Activated naive CD8-positive, alpha-beta T cell (primary cell): Measurements from ENCODE around the gene CYP24A1.

Source experiments
- H3K27ac Mint-ChIP-seq: one replicate; pipeline ENCODE4 v1.8.0; 2021; ENCODE audit warnings: mixed read lengths
- H3K27me3 Mint-ChIP-seq: one replicate; pipeline ENCODE4 v1.8.0; 2021; ENCODE audit warnings: mixed read lengths
- H3K36me3 Mint-ChIP-seq: one replicate; pipeline ENCODE4 v1.8.0; 2021; ENCODE audit warnings: mixed read lengths
- H3K4me1 Mint-ChIP-seq: one replicate; pipeline ENCODE4 v1.8.0; 2021; ENCODE audit warnings: low read depth, mixed read lengths
- H3K4me3 Mint-ChIP-seq: one replicate; pipeline ENCODE4 v1.8.0; 2021; ENCODE audit warnings: mild to moderate bottlenecking, mixed read lengths
- H3K9me3 Mint-ChIP-seq: one replicate; pipeline ENCODE4 v1.8.0; 2021; ENCODE audit warnings: low read depth, mixed read lengths

The CYP24A1 gene

GRCh38 chr20:54173653-54174456, at the start of gene CYP24A1:
Gene CYP24A1, minus strand, starts transcription at chr20:54173986. Its CDS starts 407 bp downstream, at chr20:54173579.
- no peak within 1 kb of the TSS for H3K27ac Mint-ChIP-seq
- H3K36me3 Mint-ChIP-seq = no peaks in the 10 kb centered on the region
- peak within 1 kb of the TSS; percentile 80 for H3K4me3 Mint-ChIP-seq
- peaks cover 54% of the 10 kb centered on the region for H3K27me3 Mint-ChIP-seq
- H3K9me3 Mint-ChIP-seq = no peaks in the 10 kb centered on the region
- peaks cover 23% of the 10 kb centered on the region for H3K4me1 Mint-ChIP-seq

GRCh38 chr20:54223285-54223684, 49.5 kb upstream of the CYP24A1 start:
- Mint-ChIP-seq H3K27ac (no peak overlapping the region), H3K4me3 (no peak overlapping the region), H3K9me3 (no peaks in the 10 kb centered on the region), H3K4me1 (peaks cover 23% of the 10 kb centered on the region), H3K36me3 (no peaks in the 10 kb centered on the region), H3K27me3 (no peaks in the 10 kb centered on the region)

GRCh38 chr20:54221996-54222890, 48.5 kb upstream of the CYP24A1 start:
- Mint-ChIP-seq H3K9me3 (no peaks in the 10 kb centered on the region), H3K4me3 (peak overlapping the region; percentile 18), H3K27me3 (no peaks in the 10 kb centered on the region), H3K36me3 (no peaks in the 10 kb centered on the region), H3K4me1 (peaks cover 23% of the 10 kb centered on the region), H3K27ac (peak overlapping the region; percentile 91)

GRCh38 chr20:54221353-54221752, 47.6 kb upstream of the CYP24A1 start:
- Mint-ChIP-seq H3K4me3 (peak overlapping the region; percentile 18), H3K27ac (peak overlapping the region; percentile 91), H3K27me3 (no peaks in the 10 kb centered on the region), H3K9me3 (no peaks in the 10 kb centered on the region), H3K36me3 (no peaks in the 10 kb centered on the region), H3K4me1 (peaks cover 23% of the 10 kb centered on the region)

- H3K27ac Mint-ChIP-seq = peak overlapping the region; percentile 50
- no peaks in the 10 kb centered on the region for H3K9me3 Mint-ChIP-seq
Measured at GRCh38 chr20:54220722-54221121, 46.9 kb upstream of the CYP24A1 start.

GRCh38 chr20:54219751-54220426, 46.1 kb upstream of the CYP24A1 start:
- Mint-ChIP-seq H3K4me1 (peaks cover 24% of the 10 kb centered on the region), H3K36me3 (no peaks in the 10 kb centered on the region), H3K27me3 (no peaks in the 10 kb centered on the region), H3K4me3 (no peak overlapping the region), H3K27ac (no peak overlapping the region), H3K9me3 (no peaks in the 10 kb centered on the region)

More at GRCh38 chr20:54220722-54221121, 46.9 kb upstream of the CYP24A1 start:
- Mint-ChIP-seq H3K27me3 (no peaks in the 10 kb centered on the region), H3K36me3 (no peaks in the 10 kb centered on the region), H3K4me3 (no peak overlapping the region), H3K4me1 (peaks cover 23% of the 10 kb centered on the region)

GRCh38 chr20:54218470-54218869, 44.7 kb upstream of the CYP24A1 start:
- Mint-ChIP-seq H3K27ac (no peak overlapping the region), H3K36me3 (no peaks in the 10 kb centered on the region), H3K4me3 (no peak overlapping the region), H3K9me3 (no peaks in the 10 kb centered on the region), H3K27me3 (no peaks in the 10 kb centered on the region), H3K4me1 (peaks cover 31% of the 10 kb centered on the region)

- H3K9me3 Mint-ChIP-seq = no peaks in the 10 kb centered on the region
- H3K27me3 Mint-ChIP-seq = no peaks in the 10 kb centered on the region
- H3K4me3 Mint-ChIP-seq = no peak overlapping the region
- H3K36me3 Mint-ChIP-seq = no peaks in the 10 kb centered on the region
- H3K4me1 Mint-ChIP-seq = peaks cover 33% of the 10 kb centered on the region
- peak overlapping the region; percentile 30 for H3K27ac Mint-ChIP-seq
Measured at GRCh38 chr20:54217762-54218161, 44.0 kb upstream of the CYP24A1 start.

- H3K9me3 Mint-ChIP-seq = no peaks in the 10 kb centered on the region
- no peaks in the 10 kb centered on the region for H3K36me3 Mint-ChIP-seq
- peaks cover 29% of the 10 kb centered on the region for H3K4me1 Mint-ChIP-seq
- H3K27me3 Mint-ChIP-seq = no peaks in the 10 kb centered on the region
- H3K27ac Mint-ChIP-seq = no peak overlapping the region
- no peak overlapping the region for H3K4me3 Mint-ChIP-seq
Measured at GRCh38 chr20:54215157-54215789, 41.5 kb upstream of the CYP24A1 start.

GRCh38 chr20:54214566-54214965, 40.8 kb upstream of the CYP24A1 start:
- Mint-ChIP-seq H3K36me3 (no peaks in the 10 kb centered on the region), H3K27ac (peak overlapping the region; percentile 16), H3K4me3 (no peak overlapping the region), H3K4me1 (peaks cover 36% of the 10 kb centered on the region), H3K27me3 (no peaks in the 10 kb centered on the region), H3K9me3 (no peaks in the 10 kb centered on the region)

- Mint-ChIP-seq H3K27ac (no peak overlapping the region), H3K36me3 (peaks cover 2% of the 10 kb centered on the region), H3K9me3 (no peaks in the 10 kb centered on the region), H3K4me1 (peaks cover 46% of the 10 kb centered on the region), H3K4me3 (no peak overlapping the region), H3K27me3 (no peaks in the 10 kb centered on the region)
Measured at GRCh38 chr20:54212871-54213270, 39.1 kb upstream of the CYP24A1 start.

- Mint-ChIP-seq H3K36me3 (peaks cover 2% of the 10 kb centered on the region), H3K9me3 (no peaks in the 10 kb centered on the region), H3K27ac (no peak overlapping the region), H3K4me3 (no peak overlapping the region), H3K27me3 (no peaks in the 10 kb centered on the region), H3K4me1 (peaks cover 48% of the 10 kb centered on the region)
Measured at GRCh38 chr20:54212226-54212625, 38.4 kb upstream of the CYP24A1 start.

GRCh38 chr20:54209216-54209813, 35.5 kb upstream of the CYP24A1 start:
- peaks cover 46% of the 10 kb centered on the region for H3K4me1 Mint-ChIP-seq
- H3K27me3 Mint-ChIP-seq = no peaks in the 10 kb centered on the region
- no peaks in the 10 kb centered on the region for H3K9me3 Mint-ChIP-seq
- H3K36me3 Mint-ChIP-seq = peaks cover 2% of the 10 kb centered on the region
- peak overlapping the region; percentile 96 for H3K4me3 Mint-ChIP-seq
- peak overlapping the region; percentile 94 for H3K27ac Mint-ChIP-seq

- Mint-ChIP-seq H3K4me3 (peak overlapping the region; percentile 96), H3K9me3 (no peaks in the 10 kb centered on the region), H3K27me3 (no peaks in the 10 kb centered on the region), H3K36me3 (peaks cover 2% of the 10 kb centered on the region), H3K27ac (peak overlapping the region; percentile 94), H3K4me1 (peaks cover 42% of the 10 kb centered on the region)
Measured at GRCh38 chr20:54208548-54209176, 34.9 kb upstream of the CYP24A1 start.
